Peyer's patch (tissue), 4 donors: ENCODE data around the gene SLMAP. TPM values are rescaled to one million over a fixed set of nuclear protein-coding genes. Genes with fewer than 3 reads are reported as not detected.

Source experiments
- DNase-seq, 3 donors: peaks; one replicate each; pipeline ENCODE4 v3.0.0-alpha.2; 2017 to 2019
- H3K27ac ChIP-seq, 4 donors: fragments of 200-600 bp; sonication (generic); one replicate each; pipeline ENCODE4 v1.5.1; 2016 to 2019
- H3K27me3 ChIP-seq, 2 donors: fragments of 200-600 bp; sonication (generic); one replicate each; pipeline ENCODE4 v1.5.1; 2019
- H3K36me3 ChIP-seq, 3 donors: fragments of 200-600 bp; sonication (generic); one replicate each; pipeline ENCODE4 v1.5.1; 2016 to 2019
- H3K4me1 ChIP-seq, 4 donors: fragments of 200-600 bp; sonication (generic); one replicate each; pipeline ENCODE4 v1.5.1; 2016 to 2019
- H3K4me3 ChIP-seq, 4 donors: fragments of 200-600 bp; sonication (generic); 1 replicate in 3 of 4; 2 replicates in 1 of 4; pipeline ENCODE4 v1.5.1; 2016 to 2019; ENCODE audit warnings: mild to moderate bottlenecking in 1 of 4
- H3K9me3 ChIP-seq, 4 donors: fragments of 200-600 bp; sonication (generic); one replicate each; pipeline ENCODE4 v1.5.1; 2016 to 2019; ENCODE audit warnings: mild to moderate bottlenecking in 1 of 4
- POLR2A ChIP-seq, 2 donors: fragments of 450-650 bp; IDR thresholded peaks; one replicate each; pipeline ENCODE4 v1.5.1; 2017; ENCODE audit warnings: antibody characterized with exemption in 2 of 2, mild to moderate bottlenecking in 2 of 2, moderate library complexity in 2 of 2
- total RNA-seq, 4 donors: library from RNA; depleted of rRNA; stranded (reverse); fragments of >200 nt; gene quantifications; one replicate each; pipeline ENCODE4 v1.1.0, GENCODE V29; 2016
- TF ChIP-seq, protein P1 (sequence below), 6 experiments: fragments of 450-650 bp in 4 of 6; fragments of 200-600 bp in 2 of 6; sonication (generic) in 1 of 6; IDR thresholded peaks; one replicate each; pipeline ENCODE4 v1.5.1; 2017 to 2019; ENCODE audit warnings: antibody characterized with exemption in 6 of 6, mild to moderate bottlenecking in 3 of 6, moderate library complexity in 1 of 6

Gene SLMAP
- total RNA-seq, 4 donors from 2014 or later = 80.8 to 215 (median 94.4) TPM

DNA sequence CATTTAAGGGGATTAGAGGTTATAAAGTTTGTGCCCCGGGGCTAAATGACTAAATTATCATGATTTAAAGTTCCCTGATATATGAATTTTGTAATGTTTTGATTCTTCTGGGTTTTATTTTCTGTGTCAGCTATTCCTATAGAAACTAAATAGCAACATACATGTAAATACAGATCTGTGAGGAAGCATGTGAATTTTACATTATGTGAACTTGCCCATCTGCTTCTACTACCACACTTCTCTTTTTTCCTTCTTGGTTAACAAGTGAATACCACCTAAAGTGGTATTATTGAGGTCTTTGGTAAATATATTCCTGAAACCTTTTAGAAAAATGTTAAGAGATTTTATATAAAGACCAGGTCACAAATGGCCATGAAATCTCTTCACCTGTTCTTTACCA lies 29.3 kb downstream of the SLMAP start:
- peaks cover 0 to 15% (median 2%) of the 10 kb centered on the region in 4 donors for H3K4me1 ChIP-seq
- no peak overlapping the region for H3K27ac ChIP-seq
- TF ChIP-seq, protein P1, sequence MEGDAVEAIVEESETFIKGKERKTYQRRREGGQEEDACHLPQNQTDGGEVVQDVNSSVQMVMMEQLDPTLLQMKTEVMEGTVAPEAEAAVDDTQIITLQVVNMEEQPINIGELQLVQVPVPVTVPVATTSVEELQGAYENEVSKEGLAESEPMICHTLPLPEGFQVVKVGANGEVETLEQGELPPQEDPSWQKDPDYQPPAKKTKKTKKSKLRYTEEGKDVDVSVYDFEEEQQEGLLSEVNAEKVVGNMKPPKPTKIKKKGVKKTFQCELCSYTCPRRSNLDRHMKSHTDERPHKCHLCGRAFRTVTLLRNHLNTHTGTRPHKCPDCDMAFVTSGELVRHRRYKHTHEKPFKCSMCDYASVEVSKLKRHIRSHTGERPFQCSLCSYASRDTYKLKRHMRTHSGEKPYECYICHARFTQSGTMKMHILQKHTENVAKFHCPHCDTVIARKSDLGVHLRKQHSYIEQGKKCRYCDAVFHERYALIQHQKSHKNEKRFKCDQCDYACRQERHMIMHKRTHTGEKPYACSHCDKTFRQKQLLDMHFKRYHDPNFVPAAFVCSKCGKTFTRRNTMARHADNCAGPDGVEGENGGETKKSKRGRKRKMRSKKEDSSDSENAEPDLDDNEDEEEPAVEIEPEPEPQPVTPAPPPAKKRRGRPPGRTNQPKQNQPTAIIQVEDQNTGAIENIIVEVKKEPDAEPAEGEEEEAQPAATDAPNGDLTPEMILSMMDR (IDR thresholded peaks at IDR 0.05) = no peak
- no peak for TF ChIP-seq POLR2A (IDR thresholded peaks at IDR 0.05)
- no peaks in the 10 kb centered on the region for H3K36me3 ChIP-seq
- no peaks in the 10 kb centered on the region for H3K27me3 ChIP-seq
- H3K4me3 ChIP-seq = no peak overlapping the region
- DNase-seq = no peak
- no peaks in the 10 kb centered on the region for H3K9me3 ChIP-seq

DNA sequence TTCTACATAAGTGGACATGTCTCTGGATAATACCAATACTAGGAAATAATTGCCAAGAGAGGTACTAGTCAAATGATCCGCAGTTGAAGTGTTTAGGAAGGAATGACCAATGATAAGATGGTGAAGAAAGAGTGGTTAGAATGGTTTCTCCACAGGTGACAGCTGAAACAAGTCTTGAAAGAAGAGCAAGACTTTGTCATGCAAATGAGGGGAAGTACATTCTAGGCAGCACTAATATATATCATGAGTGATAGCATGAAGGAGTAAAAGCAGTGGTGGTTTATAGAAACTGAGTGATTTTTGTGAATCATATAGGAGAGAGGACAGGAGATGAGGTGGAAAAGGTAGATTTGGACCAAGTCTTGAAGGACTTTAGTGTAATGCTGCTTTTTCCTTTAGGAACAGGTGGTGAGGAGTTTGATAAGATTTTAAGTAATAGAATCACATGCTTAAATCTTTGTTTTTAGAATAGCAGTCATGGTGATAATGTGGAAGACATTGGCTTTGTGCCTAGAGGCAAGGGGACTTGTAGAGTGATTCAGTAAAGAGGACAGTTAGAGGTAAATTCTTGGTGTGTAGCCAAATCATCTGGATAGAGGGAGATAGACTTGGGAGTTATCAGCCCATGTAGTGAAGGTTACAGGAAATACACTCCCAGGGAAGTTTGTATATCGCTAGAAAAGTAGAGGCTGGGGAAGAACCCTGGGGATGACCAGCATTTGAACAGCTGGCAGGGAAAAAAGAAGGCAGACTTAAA lies 31.9 kb downstream of the SLMAP start:
- H3K36me3 ChIP-seq = no peaks in the 10 kb centered on the region
- H3K27me3 ChIP-seq = no peaks in the 10 kb centered on the region
- DNase-seq = no peak
- no peaks in the 10 kb centered on the region for H3K9me3 ChIP-seq
- TF ChIP-seq POLR2A (IDR thresholded peaks at IDR 0.05) = no peak
- TF ChIP-seq, protein P1 (IDR thresholded peaks at IDR 0.05) = no peak
- H3K27ac ChIP-seq = no peak overlapping the region
- H3K4me1 ChIP-seq = peaks cover 0 to 17% (median 2%) of the 10 kb centered on the region in 4 donors
- H3K4me3 ChIP-seq = no peak overlapping the region

- H3K9me3 ChIP-seq = no peaks in the 10 kb centered on the region
- no peaks in the 10 kb centered on the region for H3K36me3 ChIP-seq
- H3K27me3 ChIP-seq = no peaks in the 10 kb centered on the region
- H3K27ac ChIP-seq = no peak overlapping the region
- no peak for DNase-seq
- no peak for TF ChIP-seq POLR2A (IDR thresholded peaks at IDR 0.05)
- TF ChIP-seq, protein P1 (IDR thresholded peaks at IDR 0.05) = no peak
- H3K4me3 ChIP-seq = no peak overlapping the region
- peaks cover 0 to 13% (median under 1%) of the 10 kb centered on the region in 4 donors for H3K4me1 ChIP-seq
Observed at GRCh38 chr3:57788624-57789018, 32.5 kb downstream of the SLMAP start.

DNA sequence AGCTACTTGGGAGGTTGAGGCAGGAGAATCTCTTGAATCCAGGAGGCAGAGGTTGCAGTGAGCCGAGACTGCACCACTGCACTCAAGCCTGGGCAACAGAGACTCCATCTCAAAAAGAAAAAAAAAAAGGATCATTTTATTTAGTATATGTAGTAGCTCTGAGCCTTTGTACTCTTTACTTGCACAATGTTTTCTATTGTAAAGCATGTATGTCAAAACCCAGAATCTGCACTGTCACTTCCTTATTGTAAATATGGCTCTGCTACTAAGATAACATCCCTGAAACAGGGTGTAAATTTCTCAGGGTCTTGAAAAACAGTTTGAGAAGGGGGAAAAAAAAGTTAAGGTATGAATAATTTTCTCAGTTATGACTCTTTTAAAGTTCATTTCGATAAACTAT lies 35.1 kb downstream of the SLMAP start:
- no peak for TF ChIP-seq POLR2A (IDR thresholded peaks at IDR 0.05)
- H3K27me3 ChIP-seq = no peaks in the 10 kb centered on the region
- H3K9me3 ChIP-seq = no peaks in the 10 kb centered on the region
- no peak for DNase-seq
- H3K4me3 ChIP-seq = no peak overlapping the region
- peaks cover 0 to 12% (median 0%) of the 10 kb centered on the region in 4 donors for H3K4me1 ChIP-seq
- H3K27ac ChIP-seq = no peak overlapping the region
- H3K36me3 ChIP-seq = no peaks in the 10 kb centered on the region

DNA sequence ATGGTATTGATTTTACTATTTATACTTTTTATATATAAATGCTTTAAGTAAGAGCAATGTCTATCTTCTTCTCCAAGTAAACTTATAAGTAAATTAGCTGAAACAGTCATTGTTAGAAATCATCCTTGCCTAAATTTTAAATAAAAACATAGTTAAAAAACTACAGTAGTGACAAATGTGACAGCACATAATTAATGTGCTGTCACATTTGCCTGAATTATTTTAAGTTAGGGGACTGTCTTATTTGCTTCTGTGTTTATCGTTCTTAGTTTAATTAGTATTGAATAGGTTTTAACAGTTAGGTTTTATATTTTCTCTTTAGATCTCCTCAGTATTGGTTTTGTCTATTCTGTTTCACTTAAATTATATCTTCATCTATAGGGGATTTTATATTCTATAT lies 36.1 kb downstream of the SLMAP start:
- H3K4me1 ChIP-seq = peaks cover 0 to 13% (median 0%) of the 10 kb centered on the region in 4 donors
- H3K27ac ChIP-seq = no peak overlapping the region
- no peaks in the 10 kb centered on the region for H3K36me3 ChIP-seq
- DNase-seq = no peak
- no peaks in the 10 kb centered on the region for H3K27me3 ChIP-seq
- TF ChIP-seq POLR2A (IDR thresholded peaks at IDR 0.05) = no peak
- TF ChIP-seq, protein P1 (IDR thresholded peaks at IDR 0.05) = no peak
- H3K9me3 ChIP-seq = no peaks in the 10 kb centered on the region
- H3K4me3 ChIP-seq = no peak overlapping the region

- TF ChIP-seq POLR2A (IDR thresholded peaks at IDR 0.05) = no peak
- TF ChIP-seq, protein P1 (IDR thresholded peaks at IDR 0.05) = no peak
Observed at GRCh38 chr3:57793737-57794187, 37.7 kb downstream of the SLMAP start.

More at GRCh38 chr3:57793737-57794187, 37.7 kb downstream of the SLMAP start:
- Histone ChIP-seq H3K36me3 (no peaks in the 10 kb centered on the region), H3K27ac (no peak overlapping the region), H3K4me1 (peaks cover 0 to 18% (median 2%) of the 10 kb centered on the region in 4 donors), H3K27me3 (no peaks in the 10 kb centered on the region), H3K9me3 (no peaks in the 10 kb centered on the region), H3K4me3 (no peak overlapping the region)
- no peak for DNase-seq
